Lower lobe of right lung (tissue), 2 donors: ENCODE results near the gene C2orf81. TPM values are rescaled to one million over a fixed set of nuclear protein-coding genes. Genes with fewer than 3 reads are reported as not detected.

Source experiments
- ATAC-seq, 2 donors: fragments of 200-7000 bp; cut with Tn5 transposase; one replicate each; pipeline ENCODE4 v1.9.1; 2020 to 2022; ENCODE audit warnings: mild to moderate bottlenecking in 2 of 2, moderate library complexity in 2 of 2
- DNase-seq: peaks from one replicate; pipeline ENCODE4 v3.0.0-alpha.2; 2020
- H3K27ac ChIP-seq: fragments of 200-600 bp; one replicate; pipeline ENCODE4 v1.8.0; 2022
- H3K27me3 ChIP-seq: fragments of 200-600 bp; one replicate; pipeline ENCODE4 v1.8.0; 2022; ENCODE audit warnings: low read depth
- H3K36me3 ChIP-seq: fragments of 200-600 bp; one replicate; pipeline ENCODE4 v1.8.0; 2022; ENCODE audit warnings: mild to moderate bottlenecking
- H3K4me1 ChIP-seq: fragments of 200-600 bp; one replicate; pipeline ENCODE4 v1.8.0; 2022
- H3K4me3 ChIP-seq: fragments of 200-600 bp; one replicate; pipeline ENCODE4 v1.8.0; 2022; ENCODE audit warnings: mild to moderate bottlenecking
- H3K9me3 ChIP-seq: fragments of 200-600 bp; one replicate; pipeline ENCODE4 v1.8.0; 2022
- CTCF ChIP-seq: fragments of 200-600 bp; IDR thresholded peaks from one replicate; pipeline ENCODE4 v1.8.0; 2022; ENCODE audit warnings: antibody characterized with exemption, mild to moderate bottlenecking
- intact Hi-C: fragments of 100-400 bp; cut with DNase I; formaldehyde crosslinking; loops from one replicate; pipeline ENCODE4 v1.11.0; 2022
- total RNA-seq: library from RNA; stranded (reverse); fragmentation: NEBNext Ultra II Directional; extraction: Animal tissue kit (Norgen Biotek cat#: 25700); gene quantifications from one replicate; pipeline ENCODE4 v1.2.1, GENCODE V29; 2021
- donor health status: DM: no; HTN: yes; CAD: no; lungs with severe emphysema.

Gene C2orf81
- total RNA-seq, 1 donor from 2014 or later: 10.0 TPM

- intact Hi-C loops: no loop called here
- peak in 1 of 2 donors; percentile 7 for ATAC-seq
- H3K4me3 ChIP-seq: peak overlapping the region; percentile 64
- H3K36me3 ChIP-seq: no peaks in the 10 kb centered on the region
- peaks cover 17% of the 10 kb centered on the region for H3K27me3 ChIP-seq
- no peaks in the 10 kb centered on the region for H3K9me3 ChIP-seq
- no peak for TF ChIP-seq CTCF
- no peak for DNase-seq
- peak overlapping the region; percentile 91 for H3K27ac ChIP-seq
- peaks cover 54% of the 10 kb centered on the region for H3K4me1 ChIP-seq
These were observed 18.5 kb upstream of the C2orf81 start for GRCh38 chr2:74439803-74440377.

- H3K4me3 ChIP-seq: peak overlapping the region; percentile 64
- H3K27ac ChIP-seq: peak overlapping the region; percentile 91
- peaks cover 17% of the 10 kb centered on the region for H3K27me3 ChIP-seq
These were observed 18.0 kb upstream of the C2orf81 start for GRCh38 chr2:74439373-74439772.

GRCh38 chr2:74438248-74438647 lies 16.8 kb upstream of the C2orf81 start:
- ATAC-seq (no peak), DNase-seq (no peak)
- Histone ChIP-seq H3K27me3 (peaks cover 16% of the 10 kb centered on the region), H3K4me3 (no peak overlapping the region), H3K36me3 (no peaks in the 10 kb centered on the region), H3K27ac (no peak overlapping the region), H3K9me3 (no peaks in the 10 kb centered on the region), H3K4me1 (peaks cover 48% of the 10 kb centered on the region)
- no peak for TF ChIP-seq CTCF
- intact Hi-C loops: no loop called here

More at GRCh38 chr2:74439373-74439772, 18.0 kb upstream of the C2orf81 start:
- Histone ChIP-seq H3K9me3 (no peaks in the 10 kb centered on the region), H3K36me3 (no peaks in the 10 kb centered on the region), H3K4me1 (peaks cover 54% of the 10 kb centered on the region)
- intact Hi-C loops: no loop called here
- no peak for TF ChIP-seq CTCF
- DNase-seq (no peak), ATAC-seq (no peak)

GRCh38 chr2:74436848-74437695 lies 15.7 kb upstream of the C2orf81 start:
- Histone ChIP-seq H3K27me3 (peaks cover 11% of the 10 kb centered on the region), H3K36me3 (peaks cover 4% of the 10 kb centered on the region), H3K27ac (no peak overlapping the region), H3K4me1 (peaks cover 44% of the 10 kb centered on the region), H3K4me3 (no peak overlapping the region), H3K9me3 (no peaks in the 10 kb centered on the region)
- intact Hi-C loops: no loop called here
- ATAC-seq (no peak), DNase-seq (no peak)
- TF ChIP-seq CTCF: no peak

GRCh38 chr2:74436111-74436805 lies 14.8 kb upstream of the C2orf81 start:
- no peaks in the 10 kb centered on the region for H3K9me3 ChIP-seq
- DNase-seq: no peak
- no peak for TF ChIP-seq CTCF
- peaks cover 3% of the 10 kb centered on the region for H3K27me3 ChIP-seq
- H3K36me3 ChIP-seq: peaks cover 12% of the 10 kb centered on the region
- H3K4me3 ChIP-seq: no peak overlapping the region
- no peak for ATAC-seq
- peaks cover 35% of the 10 kb centered on the region for H3K4me1 ChIP-seq
- H3K27ac ChIP-seq: no peak overlapping the region
- intact Hi-C loops: no loop called here
